ENCODE measurements around the gene CBX4. TPM values are rescaled to one million over a fixed set of nuclear protein-coding genes. Genes with fewer than 3 reads are reported as not detected.
A peak's percentile ranks its signal among the peaks of the same experiment; 100 is the strongest.

Gene CBX4
- total and polyA plus RNA-seq, 2 of the 13 experiments (the other 11 are each of a cell fraction or from before 2014, with no cell fraction given), result 25.8 to 50.8 TPM

- TF ChIP-seq ZNF432 (CRISPR knock-in tag; IDR thresholded peaks at IDR 0.05; ENCODE audit: borderline replicate concordance), result no peak
- TF ChIP-seq ZNF205 (CRISPR knock-in tag; IDR thresholded peaks at IDR 0.05), result 0 out of 2 replicates have a peak, but pooled peaks have one; percentile 38
- peak; percentile 84 for TF ChIP-seq ERF (CRISPR knock-in tag; IDR thresholded peaks at IDR 0.05)
- TF ChIP-seq MEF2D (CRISPR knock-in tag; IDR thresholded peaks at IDR 0.05), result peak; percentile 31; the same call in 1 of the 2 replicates
- no peak for TF ChIP-seq ZNF674 (CRISPR knock-in tag; IDR thresholded peaks at IDR 0.05; ENCODE audit: low read depth)
- 0 out of 2 replicates have a peak, but pooled peaks have one; percentile 40 for TF ChIP-seq GATA4 (IDR thresholded peaks at IDR 0.05; ENCODE audit: borderline replicate concordance, low read depth)
- peak; percentile 48; the same call in 1 of the 2 replicates for TF ChIP-seq PHF20 (CRISPR knock-in tag; IDR thresholded peaks at IDR 0.05)
- TF ChIP-seq SSRP1 (CRISPR knock-in tag; IDR thresholded peaks at IDR 0.05), result no peak
- TF ChIP-seq RBM39 (IDR thresholded peaks at IDR 0.05; ENCODE audit: low read depth, low read length, poor library complexity, severe bottlenecking), result peak; percentile 87
- TF ChIP-seq SRSF9 (IDR thresholded peaks at IDR 0.05; ENCODE audit: borderline replicate concordance, insufficient read depth, low read depth, low read length, poor library complexity, severe bottlenecking), result no peak
- TF ChIP-seq SKIL (CRISPR knock-in tag; IDR thresholded peaks at IDR 0.05; ENCODE audit: borderline replicate concordance), result peak; percentile 71; the same call in 1 of the 2 replicates
- TF ChIP-seq KLF11 (CRISPR knock-in tag; IDR thresholded peaks at IDR 0.05), result no peak
- no peak for TF ChIP-seq HDAC2 (CRISPR knock-in tag; IDR thresholded peaks at IDR 0.05)
- TF ChIP-seq KDM2A (CRISPR knock-in tag; IDR thresholded peaks at IDR 0.05; ENCODE audit: borderline replicate concordance, low read depth), result peak; percentile 64; the same call in 1 of the 2 replicates
- peak; percentile 84; the same call in 1 of the 2 replicates for TF ChIP-seq ZNF234 (CRISPR knock-in tag; conservative IDR thresholded peaks at IDR 0.05)
- peak; percentile 41 for TF ChIP-seq SKI (IDR thresholded peaks at IDR 0.05; ENCODE audit: partially characterized antibody)
- no peak for TF ChIP-seq PRPF4 (IDR thresholded peaks at IDR 0.05; ENCODE audit: low read depth, low read length, poor library complexity, severe bottlenecking)
- TF ChIP-seq ZBTB38 (CRISPR knock-in tag; IDR thresholded peaks at IDR 0.05), result peak; percentile 25; the same call in 1 of the 2 replicates
- 0 out of 2 replicates have a peak, but pooled peaks have one; percentile 14 for TF ChIP-seq EED (CRISPR knock-in tag; IDR thresholded peaks at IDR 0.05)
- 0 out of 2 replicates have a peak, but pooled peaks have one; percentile 38 for TF ChIP-seq DR1 (CRISPR knock-in tag; IDR thresholded peaks at IDR 0.05)
- peak; percentile 72 for TF ChIP-seq MXD4 (CRISPR knock-in tag; IDR thresholded peaks at IDR 0.05)
- TF ChIP-seq CREM (IDR thresholded peaks at IDR 0.05), result peak; percentile 87
- peak; percentile 73 for TF ChIP-seq CREM (CRISPR knock-in tag; IDR thresholded peaks at IDR 0.05)
- peak; percentile 78 to 92 for TF ChIP-seq POLR2A (IDR thresholded peaks at IDR 0.05; ENCODE audit: insufficient read depth in 1 of 2, low read depth in 2 of 2, low read length in 2 of 2)
- peak; percentile 36; the same call in 1 of the 2 replicates for TF ChIP-seq ZNF792 (CRISPR knock-in tag; IDR thresholded peaks at IDR 0.05)
- no peak for TF ChIP-seq TERF1 (CRISPR knock-in tag; IDR thresholded peaks at IDR 0.05)
- TF ChIP-seq XBP1 (CRISPR knock-in tag; IDR thresholded peaks at IDR 0.05), result no peak
- no peak for TF ChIP-seq ZNF841 (CRISPR knock-in tag; IDR thresholded peaks at IDR 0.05; ENCODE audit: borderline replicate concordance)
- TF ChIP-seq GATAD2A (CRISPR knock-in tag; IDR thresholded peaks at IDR 0.05), result no peak; the same call in 1 of the 2 replicates
Observed at GRCh38 chr17:79796763-79797491, 42.3 kb downstream of the CBX4 start, which contains the start of gene CBX8 (continued).
